GM18502 (cell line): Measurements from ENCODE around the gene CLUH.
"Not testable (repeated sequence)": the region's sequence is repeated elsewhere in the genome, so short reads cannot be mapped to it uniquely, and the experiment has no call there.

Experiments
- ATAC-seq: cut with Tn5 transposase; IDR thresholded peaks from one replicate; pipeline ENCODE4 v1.9.1; 2021; ENCODE audit warnings: mild to moderate bottlenecking; ENCODE audit not compliant: unreplicated experiment, poor library complexity

CLUH gene

GRCh38 chr17:2701996-2702741, 9.4 kb downstream of the CLUH start:
- no peak for ATAC-seq

- no peak for ATAC-seq
Measured at GRCh38 chr17:2701161-2701995, 10.2 kb downstream of the CLUH start.

- ATAC-seq, result no peak
Measured at GRCh38 chr17:2700491-2701141, 10.9 kb downstream of the CLUH start.

GRCh38 chr17:2700030-2700490, 11.5 kb downstream of the CLUH start:
- ATAC-seq, result no peak

GRCh38 chr17:2699216-2699805, 12.3 kb downstream of the CLUH start:
- not testable (repeated sequence) for ATAC-seq

GRCh38 chr17:2697611-2698162, 13.9 kb downstream of the CLUH start:
- no peak for ATAC-seq

- no peak for ATAC-seq
Measured at GRCh38 chr17:2695961-2696760, 15.4 kb downstream of the CLUH start.

GRCh38 chr17:2695243-2695960, 16.2 kb downstream of the CLUH start:
- ATAC-seq, result no peak

GRCh38 chr17:2694381-2695242, 17.0 kb downstream of the CLUH start:
- no peak for ATAC-seq

GRCh38 chr17:2693561-2694380, 17.8 kb downstream of the CLUH start:
- no peak for ATAC-seq

GRCh38 chr17:2692781-2693135, 18.8 kb downstream of the CLUH start:
- ATAC-seq, result no peak

- ATAC-seq, result no peak
Measured at GRCh38 chr17:2691965-2692780, 19.4 kb downstream of the CLUH start.

- ATAC-seq, result no peak
Measured at GRCh38 chr17:2691069-2691871, 20.3 kb downstream of the CLUH start.

GRCh38 chr17:2690165-2691068, 21.1 kb downstream of the CLUH start:
- no peak for ATAC-seq
